Measurements from ENCODE around the gene SPC25. TPM values are rescaled to one million over a fixed set of nuclear protein-coding genes. Genes with fewer than 3 reads are reported as not detected.

Gene SPC25
- polyA plus RNA-seq, 1 experiment = 4.2 TPM

DNA sequence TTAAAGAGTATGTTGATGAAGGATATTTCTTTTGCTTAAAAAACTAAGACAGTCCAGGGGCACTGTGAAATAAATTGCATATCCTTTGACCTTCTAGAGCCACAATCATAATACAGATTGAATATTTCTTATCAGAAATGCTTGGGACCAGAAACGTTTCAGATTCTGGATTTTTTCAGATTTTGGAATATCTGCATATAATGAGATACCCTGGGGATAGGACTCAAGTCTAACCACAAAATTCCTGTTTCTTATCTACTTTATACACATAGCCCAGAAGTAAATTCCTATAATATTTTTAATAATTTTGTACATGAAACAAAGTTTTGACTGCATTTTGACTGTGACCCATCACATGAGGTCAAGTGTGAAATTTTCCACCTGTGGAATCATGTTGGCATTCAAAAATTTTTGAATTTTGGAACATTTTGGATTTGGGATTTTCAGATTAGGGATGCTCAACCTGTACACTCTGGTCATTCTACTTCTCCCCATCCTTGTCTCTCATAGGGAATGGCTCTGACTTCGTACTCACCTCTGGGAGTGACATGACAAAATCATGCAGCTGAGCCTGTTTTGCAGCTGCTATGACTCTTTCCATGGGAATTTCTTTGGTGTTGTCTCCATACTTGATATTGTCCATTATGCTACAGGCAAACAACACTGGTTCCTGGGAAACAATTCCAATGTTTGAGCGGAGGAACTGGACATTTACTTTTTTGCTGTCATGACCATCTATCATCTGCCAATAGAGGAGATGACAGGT is 36.6 kb upstream of the SPC25 start:
- no peak for DNase-seq (ENCODE audit: low read depth, low spot score)
- H3K27ac ChIP-seq (ENCODE audit: low read depth, low read length) = no peak overlapping the region
- ChIA-PET CTCF (interaction anchor here (0.6 kb wide), 1 partner anchor 87 kb away, joined by 3 read pairs; no protein-coding TSS in a partner anchor), POLR2A (no interaction called here)
- no peak overlapping the region for H3K4me3 ChIP-seq (ENCODE audit: low read depth, low read length)
- no peaks in the 10 kb centered on the region for H3K9me3 ChIP-seq (ENCODE audit: control insufficient read depth, insufficient read depth, low read length)
- H3K27me3 ChIP-seq (ENCODE audit: control insufficient read depth, insufficient read depth, low read length) = no peaks in the 10 kb centered on the region
- TF ChIP-seq, protein P1, sequence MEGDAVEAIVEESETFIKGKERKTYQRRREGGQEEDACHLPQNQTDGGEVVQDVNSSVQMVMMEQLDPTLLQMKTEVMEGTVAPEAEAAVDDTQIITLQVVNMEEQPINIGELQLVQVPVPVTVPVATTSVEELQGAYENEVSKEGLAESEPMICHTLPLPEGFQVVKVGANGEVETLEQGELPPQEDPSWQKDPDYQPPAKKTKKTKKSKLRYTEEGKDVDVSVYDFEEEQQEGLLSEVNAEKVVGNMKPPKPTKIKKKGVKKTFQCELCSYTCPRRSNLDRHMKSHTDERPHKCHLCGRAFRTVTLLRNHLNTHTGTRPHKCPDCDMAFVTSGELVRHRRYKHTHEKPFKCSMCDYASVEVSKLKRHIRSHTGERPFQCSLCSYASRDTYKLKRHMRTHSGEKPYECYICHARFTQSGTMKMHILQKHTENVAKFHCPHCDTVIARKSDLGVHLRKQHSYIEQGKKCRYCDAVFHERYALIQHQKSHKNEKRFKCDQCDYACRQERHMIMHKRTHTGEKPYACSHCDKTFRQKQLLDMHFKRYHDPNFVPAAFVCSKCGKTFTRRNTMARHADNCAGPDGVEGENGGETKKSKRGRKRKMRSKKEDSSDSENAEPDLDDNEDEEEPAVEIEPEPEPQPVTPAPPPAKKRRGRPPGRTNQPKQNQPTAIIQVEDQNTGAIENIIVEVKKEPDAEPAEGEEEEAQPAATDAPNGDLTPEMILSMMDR (IDR thresholded peaks at IDR 0.05; ENCODE audit: low read depth, low read length) = no peak

DNA sequence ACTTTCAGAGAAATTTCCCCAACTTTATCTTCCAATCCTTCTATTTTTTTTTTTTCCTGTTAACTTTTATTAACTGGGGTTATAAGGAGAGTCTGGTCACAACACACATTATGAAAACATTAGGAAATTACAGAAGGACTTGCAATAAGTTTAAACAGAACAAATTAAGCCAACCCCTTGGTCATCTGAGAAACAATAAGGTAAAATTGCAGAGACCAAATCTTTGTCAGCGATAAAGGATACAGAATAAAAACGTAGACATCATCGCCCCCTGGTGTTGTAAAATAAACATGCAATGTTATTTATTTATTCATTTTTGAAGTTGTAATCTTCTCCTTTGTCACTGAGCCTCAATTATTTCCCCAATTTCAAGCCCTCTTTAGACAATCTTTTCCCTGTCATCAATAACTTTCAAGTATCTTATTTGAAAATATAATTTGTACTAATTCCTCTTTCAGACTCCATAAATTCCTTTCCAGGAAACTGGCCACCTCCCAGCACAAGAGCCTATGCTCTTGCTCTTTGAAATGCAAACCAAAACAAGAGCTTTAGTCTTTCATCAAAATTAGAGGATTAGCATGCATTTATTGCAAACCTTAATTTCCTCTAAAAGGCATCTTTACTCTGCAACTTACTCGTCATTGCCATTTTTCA is 30.4 kb upstream of the SPC25 start:
- ChIA-PET POLR2A (no interaction called here), CTCF (interaction anchor here (0.7 to 3.7 kb wide), 12 partner anchors 9 to 579 kb away, joined by 3 to 75 read pairs (median 6); partner anchors contain the start of gene SPC25)
- DNase-seq (ENCODE audit: low read depth, low spot score) = peak; percentile 10
- TF ChIP-seq, protein P1 (IDR thresholded peaks at IDR 0.05; ENCODE audit: low read depth, low read length) = peak; percentile 58
- Histone ChIP-seq H3K27me3 (ENCODE audit: control insufficient read depth, insufficient read depth, low read length) (no peaks in the 10 kb centered on the region), H3K9me3 (ENCODE audit: control insufficient read depth, insufficient read depth, low read length) (no peaks in the 10 kb centered on the region), H3K4me3 (ENCODE audit: low read depth, low read length) (no peak overlapping the region), H3K27ac (ENCODE audit: low read depth, low read length) (no peak overlapping the region)

DNA sequence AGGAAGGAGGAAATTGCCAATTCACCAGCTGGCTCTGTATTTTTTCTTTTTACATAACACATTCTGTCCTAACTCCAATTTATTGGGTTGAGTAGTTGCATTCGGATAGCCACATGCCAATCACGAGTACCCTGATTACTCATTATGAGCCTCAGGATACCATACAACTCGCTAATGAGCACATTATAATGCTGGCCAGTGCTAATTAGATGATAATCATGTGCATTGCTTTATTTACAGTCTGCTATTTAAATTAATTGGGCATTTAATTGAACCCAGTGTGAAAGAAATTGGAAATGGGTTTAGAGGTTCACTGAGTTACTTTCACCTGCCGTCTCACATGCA is 26.1 kb upstream of the SPC25 start:
- POLR2A ChIA-PET = no interaction called here
- CTCF ChIA-PET = interaction anchor here (1.0 kb wide), 1 partner anchor 9 kb away, joined by 3 read pairs; no protein-coding TSS in a partner anchor

DNA sequence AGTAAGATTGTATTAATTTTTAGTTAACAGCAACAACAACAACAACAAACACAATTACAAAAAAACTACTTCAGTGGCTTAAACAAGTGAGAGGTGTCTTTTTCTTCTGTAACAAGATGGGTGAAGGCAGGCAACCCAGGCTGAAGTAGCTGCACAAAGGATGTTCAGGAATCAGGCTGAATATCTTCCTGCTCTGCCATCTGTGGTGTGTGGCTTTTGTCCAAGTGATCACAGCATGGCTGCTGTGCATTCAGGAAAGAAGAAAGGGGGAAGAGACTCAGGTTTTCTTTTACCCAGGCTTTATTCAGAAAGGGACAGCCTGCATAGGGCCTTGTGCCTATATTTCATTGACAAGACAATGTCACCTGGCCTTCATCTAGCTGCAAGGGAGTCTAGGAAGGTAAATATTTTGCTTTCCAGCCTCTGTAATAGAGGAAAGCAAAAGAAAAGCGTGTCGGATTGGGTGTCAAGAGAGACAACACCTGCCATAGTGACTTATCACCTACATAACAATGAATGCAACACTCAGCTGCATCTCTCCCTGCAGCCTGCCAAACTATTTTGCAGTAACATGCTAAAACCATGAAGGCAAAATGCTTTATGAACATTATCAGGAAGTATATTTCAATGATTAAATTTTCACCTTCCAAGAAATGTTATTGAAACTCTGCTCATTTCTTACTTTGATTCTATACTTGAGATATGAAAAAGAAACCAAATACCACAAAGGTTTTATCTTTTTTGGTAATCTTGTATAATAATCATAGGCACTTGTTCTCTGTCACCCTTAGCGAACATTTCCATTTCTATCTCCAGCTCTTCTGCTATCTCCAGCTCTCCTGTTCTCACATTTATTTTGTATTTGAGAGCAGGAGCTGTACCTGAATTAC is 25.5 kb upstream of the SPC25 start:
- Histone ChIP-seq H3K9me3 (ENCODE audit: control insufficient read depth, insufficient read depth, low read length) (no peaks in the 10 kb centered on the region), H3K4me3 (ENCODE audit: low read depth, low read length) (no peak overlapping the region), H3K27me3 (ENCODE audit: control insufficient read depth, insufficient read depth, low read length) (peaks cover 12% of the 10 kb centered on the region), H3K27ac (ENCODE audit: low read depth, low read length) (no peak overlapping the region)
- no peak for DNase-seq (ENCODE audit: low read depth, low spot score)
- ChIA-PET POLR2A (no interaction called here), CTCF (interaction anchor here (1.0 to 1.7 kb wide), 2 partner anchors 10 to 142 kb away, joined by 3 to 10 read pairs; no protein-coding TSS in a partner anchor)
- TF ChIP-seq, protein P1 (IDR thresholded peaks at IDR 0.05; ENCODE audit: low read depth, low read length) = no peak

More for the DNA sequence above, 26.1 kb upstream of the SPC25 start:
- H3K27ac ChIP-seq (ENCODE audit: low read depth, low read length) = no peak overlapping the region
- TF ChIP-seq, protein P1 (IDR thresholded peaks at IDR 0.05; ENCODE audit: low read depth, low read length) = no peak
- H3K4me3 ChIP-seq (ENCODE audit: low read depth, low read length) = no peak overlapping the region
- H3K27me3 ChIP-seq (ENCODE audit: control insufficient read depth, insufficient read depth, low read length) = peaks cover 12% of the 10 kb centered on the region
- no peak for DNase-seq (ENCODE audit: low read depth, low spot score)
- H3K9me3 ChIP-seq (ENCODE audit: control insufficient read depth, insufficient read depth, low read length) = no peaks in the 10 kb centered on the region
